H1 (cell line): ENCODE measurements around the gene CLRN1. TPM values are rescaled to one million over a fixed set of nuclear protein-coding genes. Genes with fewer than 3 reads are reported as not detected.

Experiments
- CEBPB ChIP-seq: IDR thresholded peaks from 2 replicates; pipeline ENCODE4 v1.6.1; 2012; ENCODE audit warnings: low read depth, low read length
- polyA plus RNA-seq, 7 experiments: library from polyadenylated mRNA; depleted of rRNA in 3 of 7; stranded (reverse) in 5 of 7; unstranded in 2 of 7; fragments of >200 nt in 5 of 7; fragments of 200-250 nt in 2 of 7; gene quantifications; 1 replicate in 5 of 7; 2 replicates in 1 of 7; 4 replicates in 1 of 7; pipeline versions ENCODE4 v1.2.1 to v1.2.3, GENCODE V29; 2011 to 2013; ENCODE audit warnings: missing spikeins in 2 of 7, mixed read lengths in 2 of 7
- total RNA-seq: library from RNA; stranded (reverse); fragmentation: NEBNext Ultra II Directional; extraction: Animal tissue kit (Norgen Biotek cat#: 25700); gene quantifications from 2 replicates; pipeline ENCODE4 v1.2.1, GENCODE V29; 2021

Gene CLRN1
- total and polyA plus RNA-seq, 2 of the 8 experiments (the other 6 are each of a cell fraction or from before 2014, with no cell fraction given) = 0.20 to 0.35 TPM

GRCh38 chr3:150878996-150879575 is 93.4 kb downstream of the CLRN1 start (continued):
- TF ChIP-seq CEBPB = no peak
